ENCODE data around the gene SNAP29.
"Not testable (repeated sequence)": the region's sequence is repeated elsewhere in the genome, so short reads cannot be mapped to it uniquely, and the experiment has no call there.

The SNAP29 gene

DNA sequence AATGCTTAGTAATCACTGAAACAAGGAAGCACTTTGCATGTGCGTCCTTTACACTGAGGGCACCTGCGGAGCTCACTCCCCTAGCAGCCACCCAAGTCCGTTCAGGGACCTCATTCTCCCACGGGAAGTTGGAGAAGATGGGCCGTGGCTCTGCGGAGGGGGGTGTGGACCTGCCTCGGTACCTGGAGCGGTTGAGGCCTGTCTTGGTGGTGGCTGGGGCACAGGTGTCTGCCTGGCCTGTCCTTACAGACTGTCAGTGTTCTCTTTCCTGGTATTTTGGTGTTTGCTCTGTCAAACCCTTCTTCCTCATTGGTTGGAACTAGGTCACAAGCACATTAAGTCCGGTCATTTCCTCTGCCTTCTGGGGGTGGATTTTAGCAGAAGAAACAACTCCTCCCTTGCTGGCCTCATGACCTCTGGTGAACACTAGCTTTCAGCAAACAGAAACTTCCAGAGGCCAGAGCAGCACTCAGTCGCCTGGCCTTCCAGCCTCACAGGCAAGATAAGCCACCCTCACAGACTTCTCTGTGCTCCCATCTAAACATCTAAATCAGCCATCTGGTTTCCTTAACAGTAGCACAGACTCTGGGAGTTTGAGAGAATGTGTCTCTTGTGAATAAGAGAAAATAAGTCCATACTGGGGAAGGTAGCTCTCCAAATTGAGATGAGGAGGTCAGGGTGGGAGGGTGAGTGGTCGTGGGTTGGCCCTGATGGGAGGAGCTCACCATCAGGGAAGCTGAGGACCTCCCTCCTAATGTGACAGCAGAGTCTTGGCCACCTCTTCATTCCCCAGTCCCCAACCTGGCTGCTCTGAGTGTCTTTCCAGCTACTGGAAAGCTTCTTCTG, 8.6 kb downstream of the SNAP29 start:
- DNase-seq, result no peak

DNA sequence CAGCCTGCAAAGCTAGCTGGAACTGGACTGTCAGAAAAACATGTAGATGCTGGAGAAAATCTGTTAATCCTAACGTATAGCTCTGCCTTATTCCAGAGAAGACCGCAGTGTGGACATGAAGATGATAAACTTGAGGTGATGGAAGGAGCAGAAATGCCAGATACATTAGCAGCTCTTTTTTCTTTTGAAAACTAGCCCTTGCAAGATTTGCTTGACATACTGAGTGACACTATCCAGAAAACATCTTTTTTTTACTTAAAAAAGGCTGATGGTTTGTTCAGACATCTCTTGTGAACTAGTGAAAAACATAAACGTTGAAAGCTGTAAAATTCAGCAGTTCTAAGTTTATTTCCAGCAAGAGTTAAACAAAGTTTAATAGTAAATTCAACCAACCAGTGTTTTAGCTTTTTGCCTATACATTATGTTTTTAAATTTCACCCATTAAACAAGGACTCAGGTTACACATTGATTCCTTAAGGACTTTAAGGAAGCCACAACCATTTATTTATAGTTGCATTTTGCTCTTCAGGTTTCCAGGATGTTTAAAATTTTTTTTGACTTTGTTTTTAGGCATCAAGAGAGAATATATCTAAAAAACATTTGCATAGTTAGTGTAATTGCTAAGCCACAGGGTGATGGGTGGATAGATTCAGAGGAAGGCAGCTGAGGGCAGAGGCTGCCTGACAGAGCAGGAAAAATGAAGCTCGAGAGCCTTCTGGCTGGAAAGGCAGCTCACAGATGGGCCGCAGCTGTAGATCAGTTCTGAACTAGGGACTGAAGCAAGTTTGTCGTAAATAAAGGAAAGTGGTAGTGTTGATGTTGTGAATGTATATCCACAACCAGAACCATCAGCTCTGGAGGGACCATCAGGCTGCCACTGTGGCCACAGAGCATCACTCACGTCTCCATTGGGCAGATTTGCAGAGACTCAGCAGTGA, 9.5 kb downstream of the SNAP29 start:
- no peak for DNase-seq

DNA sequence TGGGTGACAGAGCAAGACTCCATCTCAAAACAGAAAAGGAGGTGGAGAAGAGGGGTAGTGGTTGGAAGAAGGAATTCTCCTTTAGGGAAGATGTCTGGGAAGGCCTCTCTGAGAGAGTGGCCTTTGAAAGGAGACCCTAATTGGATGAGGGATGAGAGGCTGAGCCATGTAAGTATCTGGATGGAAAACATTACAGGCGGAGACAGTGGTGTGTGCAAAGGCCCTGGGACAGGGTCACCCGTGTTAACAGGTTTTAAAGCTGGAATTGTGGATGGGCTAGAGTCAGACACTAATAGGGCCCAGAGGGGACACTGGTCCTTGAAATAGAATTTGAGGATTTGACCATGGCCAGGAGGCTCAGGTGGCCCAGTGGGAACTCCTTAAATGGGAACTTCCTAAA, 10.4 kb downstream of the SNAP29 start:
- no peak for DNase-seq

DNA sequence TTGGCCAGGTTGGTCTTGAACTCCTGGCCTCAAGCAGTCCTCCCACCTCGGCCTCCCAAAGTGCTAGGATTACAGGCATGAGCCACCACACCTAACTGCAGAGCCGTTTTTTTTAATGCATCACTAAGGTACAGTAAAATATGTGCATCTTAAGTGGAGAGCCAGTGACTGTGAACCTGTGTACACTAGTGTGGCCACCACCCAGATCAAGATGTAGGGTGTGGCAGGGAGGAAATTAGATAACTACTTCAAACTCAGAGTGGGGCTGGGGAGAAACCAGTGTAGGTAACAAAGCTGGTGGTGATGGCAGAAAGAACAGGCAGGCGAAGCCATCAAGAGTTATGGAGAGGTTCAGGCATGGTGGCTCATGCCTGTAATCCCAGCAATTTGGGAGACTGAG, 14.4 kb downstream of the SNAP29 start:
- no peak for DNase-seq

DNA sequence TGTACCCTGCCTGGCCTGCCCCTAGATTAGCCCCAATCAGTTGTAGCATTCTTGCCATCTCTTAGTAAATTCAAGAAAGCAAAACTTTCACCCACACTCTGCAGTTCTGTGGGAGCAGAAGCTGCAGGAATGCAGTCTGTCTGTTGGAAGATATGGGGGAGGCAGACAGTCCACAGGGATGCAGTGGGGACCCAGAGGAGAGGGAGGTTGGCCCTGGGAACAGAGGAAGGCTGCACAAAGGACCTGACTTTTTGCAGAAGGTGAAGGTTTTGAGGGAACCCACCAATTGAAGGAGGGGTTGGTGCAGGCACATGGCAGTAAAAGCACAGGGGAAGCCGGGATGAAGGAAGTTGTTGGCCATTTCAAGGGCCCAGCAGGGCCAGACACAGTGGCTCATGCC, 16.5 kb downstream of the SNAP29 start:
- DNase-seq, result no peak

DNA sequence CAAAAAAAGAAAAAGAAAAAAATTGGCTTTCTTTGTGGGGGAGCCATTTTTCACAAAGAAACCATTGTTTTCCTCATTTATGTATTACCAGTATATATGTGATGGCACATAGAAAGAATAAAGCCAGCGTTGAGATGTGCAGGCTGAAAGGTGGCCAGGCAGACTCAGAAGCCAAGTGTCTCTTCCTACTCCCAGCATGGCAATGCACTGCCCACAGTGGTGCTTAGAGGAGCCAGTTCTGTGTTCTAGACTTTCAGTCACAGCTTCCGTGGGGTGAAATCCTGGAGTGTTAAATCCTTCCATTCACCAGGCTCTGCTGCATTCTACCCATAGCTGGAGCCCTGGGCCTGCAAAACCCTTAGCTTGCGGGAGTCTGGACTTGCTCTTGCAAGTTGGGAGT, 18.9 kb downstream of the SNAP29 start:
- no peak for DNase-seq

DNA sequence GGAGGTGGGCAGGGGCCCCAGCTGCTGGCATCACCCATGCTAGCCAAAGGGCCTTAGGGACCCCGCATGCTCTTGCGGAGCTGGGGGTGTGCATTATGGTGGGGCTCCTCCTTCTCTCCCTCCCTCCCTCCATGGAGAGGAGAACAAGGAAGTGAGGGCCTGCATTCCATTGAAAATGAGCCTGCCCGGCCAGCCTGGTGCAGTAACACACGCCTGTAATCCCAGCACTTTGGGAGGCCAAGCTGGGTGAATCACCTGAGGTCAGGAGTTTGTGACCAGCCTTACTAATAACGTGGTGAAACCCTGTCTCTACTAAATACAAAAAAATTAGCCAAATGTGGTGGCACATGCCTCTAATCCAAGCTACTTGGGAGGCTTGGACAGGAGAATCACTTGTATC, 22.4 kb downstream of the SNAP29 start:
- no peak for DNase-seq

DNA sequence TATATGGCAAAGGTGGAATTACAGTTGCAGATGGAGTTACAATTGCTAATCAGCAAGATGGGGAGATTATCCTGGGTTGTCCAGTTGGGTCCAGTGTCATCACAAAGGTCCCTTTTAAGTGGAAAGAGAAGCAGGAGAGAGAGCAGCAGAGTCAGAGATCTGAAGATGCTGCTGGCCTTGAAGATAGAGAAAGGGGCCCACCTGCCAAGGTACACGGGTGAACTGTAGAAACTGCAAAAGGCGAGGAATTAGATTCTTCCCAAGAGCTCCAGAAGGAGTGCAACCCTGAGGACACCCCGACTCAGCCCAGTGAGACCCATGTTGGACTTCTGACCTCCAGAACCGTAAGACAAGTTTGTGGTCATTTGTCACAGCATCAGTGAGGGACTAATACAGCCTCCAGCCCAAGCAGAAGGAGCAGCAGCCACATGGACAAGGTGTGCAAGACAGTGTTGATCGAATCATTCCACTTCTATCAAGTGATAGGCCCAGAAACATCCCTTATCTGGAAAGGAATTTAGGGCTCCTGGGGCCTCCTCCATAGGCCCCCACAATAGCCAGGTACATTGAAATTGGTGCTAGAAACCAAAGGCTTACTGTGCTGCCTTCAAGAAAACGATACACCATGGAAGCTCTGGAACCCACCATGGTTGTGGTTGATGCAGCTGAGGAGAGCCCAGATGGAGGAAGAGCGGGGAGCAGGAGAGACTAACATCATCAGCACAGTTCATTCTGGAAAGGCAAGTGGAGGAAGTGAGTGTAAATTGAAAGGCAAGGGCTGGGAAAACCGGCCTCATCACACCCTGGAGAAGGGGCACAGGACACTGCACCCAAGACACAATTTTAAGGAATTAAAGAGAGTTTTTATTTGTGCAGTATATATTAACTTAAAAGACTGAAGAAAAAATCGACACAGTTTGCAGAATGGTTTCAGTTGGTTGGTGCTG, 23.3 kb downstream of the SNAP29 start:
- DNase-seq, result no peak

DNA sequence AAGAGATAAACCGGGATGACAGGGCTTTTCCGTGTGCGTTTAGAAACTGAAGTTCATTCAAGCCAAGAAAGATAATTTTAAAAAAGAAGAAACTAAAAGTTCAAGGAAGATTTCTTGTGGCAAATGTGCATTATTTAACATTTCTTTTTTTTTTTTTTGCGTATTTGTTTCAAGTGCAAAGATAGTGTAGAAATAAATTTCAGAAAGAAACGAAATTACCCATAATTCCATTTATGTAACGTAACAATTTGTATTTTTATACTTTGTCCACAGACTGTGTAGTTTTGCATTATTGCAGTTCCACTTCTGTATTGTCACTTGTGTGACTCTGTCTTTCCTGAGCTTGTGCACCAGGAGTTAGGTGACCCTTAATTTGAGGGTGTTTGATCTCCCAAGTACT, 24.0 kb downstream of the SNAP29 start:
- DNase-seq, result no peak

DNA sequence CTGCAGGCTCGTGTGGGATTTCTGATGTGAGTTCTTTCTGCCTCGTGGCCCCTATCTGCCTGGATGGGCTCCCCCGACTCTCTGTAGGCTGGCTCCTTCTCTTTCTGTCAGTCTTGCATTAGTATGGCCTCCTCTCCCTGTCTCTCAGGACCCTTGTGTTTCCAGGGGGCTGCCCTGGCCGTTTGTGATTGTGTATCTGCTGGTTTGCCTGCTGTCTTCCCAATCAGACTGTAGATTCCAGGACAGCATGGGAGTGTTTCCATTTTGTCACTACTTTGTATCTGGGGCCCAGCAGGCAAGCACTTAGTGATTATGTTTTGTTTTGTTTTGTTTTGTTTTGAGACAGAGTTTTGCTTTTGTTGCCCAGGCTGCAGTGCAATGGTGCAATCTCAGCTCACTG, 25.6 kb downstream of the SNAP29 start:
- no peak for DNase-seq

DNA sequence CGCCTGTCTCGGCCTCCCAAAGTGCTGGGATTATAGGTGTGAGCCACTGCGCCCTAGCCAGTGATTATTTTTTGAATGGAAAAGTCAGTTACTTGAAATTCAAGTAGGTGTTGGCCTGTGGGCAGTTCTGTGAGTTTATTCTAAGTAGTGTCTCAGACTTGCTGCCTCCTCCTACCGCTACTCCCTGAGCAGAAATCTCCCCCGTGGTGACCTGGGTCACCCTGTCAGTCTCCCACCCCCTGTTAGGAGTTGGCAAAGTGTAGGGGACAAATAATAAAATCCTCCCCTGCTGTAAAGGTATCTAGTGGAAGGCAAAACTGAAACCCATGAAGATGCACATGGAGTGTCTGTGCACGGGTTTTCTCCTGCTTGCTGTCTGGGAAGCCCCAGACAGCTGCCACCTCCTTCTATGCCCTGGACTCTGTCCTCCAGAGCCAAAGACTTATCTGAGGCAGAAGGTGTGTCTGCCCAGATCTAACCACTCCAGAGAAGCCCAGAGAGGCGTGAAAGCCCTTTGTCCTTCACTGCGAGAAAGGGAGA, 26.3 kb downstream of the SNAP29 start:
- no peak for DNase-seq

DNA sequence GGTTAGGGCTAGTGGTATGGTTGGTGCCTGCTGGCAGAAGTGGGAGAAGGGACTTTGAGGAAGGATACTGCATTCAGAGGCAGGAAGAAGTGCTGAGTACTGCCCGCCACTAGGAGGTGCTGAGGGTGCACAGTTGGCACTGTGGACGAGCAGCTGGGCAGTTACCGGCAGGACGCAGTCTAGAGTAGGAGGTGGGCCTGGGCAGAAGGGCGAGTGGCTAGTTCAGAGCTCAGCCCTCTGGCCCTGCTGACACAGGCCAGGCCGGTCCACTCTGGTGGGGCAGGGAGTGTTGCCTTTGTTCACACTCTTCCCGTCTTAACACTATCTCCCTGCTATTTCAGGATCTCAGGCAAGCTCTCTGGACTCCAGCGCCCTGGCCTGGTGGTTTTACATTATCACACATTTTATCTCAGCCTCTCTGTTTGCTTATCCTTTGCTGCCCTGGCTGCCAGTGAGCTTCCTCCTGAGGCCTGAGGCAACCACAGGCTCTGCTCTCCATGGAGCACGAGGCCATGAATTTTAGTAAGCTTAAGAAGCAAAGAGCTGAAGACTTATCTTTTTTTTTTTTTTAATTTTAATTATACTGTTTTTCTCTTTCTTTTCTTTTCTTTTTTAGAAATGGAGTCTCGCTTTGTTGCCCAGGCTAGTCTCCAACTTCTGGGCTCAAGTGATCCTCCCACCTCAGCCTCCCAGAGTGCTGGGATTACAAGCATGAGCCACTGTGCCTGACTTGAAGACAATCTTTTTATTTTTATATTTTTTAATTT, 26.9 kb downstream of the SNAP29 start:
- no peak for DNase-seq

DNA sequence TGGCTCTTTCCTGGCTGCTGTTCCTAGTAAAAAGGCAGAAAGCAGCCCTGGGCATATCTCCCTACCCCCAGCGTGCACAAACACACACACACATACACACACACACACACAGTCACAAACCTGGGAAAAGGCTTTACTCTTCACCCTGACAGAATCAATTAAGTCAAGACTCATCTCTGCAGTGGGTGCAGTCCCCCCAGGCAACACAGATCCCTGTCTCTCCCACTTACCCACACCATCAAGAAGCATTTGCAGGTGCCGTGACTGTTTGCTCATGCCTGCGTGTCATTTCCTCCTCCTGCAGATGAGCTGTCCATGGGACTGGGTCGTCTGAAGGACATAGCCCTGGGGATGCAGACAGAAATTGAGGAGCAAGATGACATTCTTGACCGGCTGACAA, 28.6 kb downstream of the SNAP29 start:
- DNase-seq, result no peak

DNA sequence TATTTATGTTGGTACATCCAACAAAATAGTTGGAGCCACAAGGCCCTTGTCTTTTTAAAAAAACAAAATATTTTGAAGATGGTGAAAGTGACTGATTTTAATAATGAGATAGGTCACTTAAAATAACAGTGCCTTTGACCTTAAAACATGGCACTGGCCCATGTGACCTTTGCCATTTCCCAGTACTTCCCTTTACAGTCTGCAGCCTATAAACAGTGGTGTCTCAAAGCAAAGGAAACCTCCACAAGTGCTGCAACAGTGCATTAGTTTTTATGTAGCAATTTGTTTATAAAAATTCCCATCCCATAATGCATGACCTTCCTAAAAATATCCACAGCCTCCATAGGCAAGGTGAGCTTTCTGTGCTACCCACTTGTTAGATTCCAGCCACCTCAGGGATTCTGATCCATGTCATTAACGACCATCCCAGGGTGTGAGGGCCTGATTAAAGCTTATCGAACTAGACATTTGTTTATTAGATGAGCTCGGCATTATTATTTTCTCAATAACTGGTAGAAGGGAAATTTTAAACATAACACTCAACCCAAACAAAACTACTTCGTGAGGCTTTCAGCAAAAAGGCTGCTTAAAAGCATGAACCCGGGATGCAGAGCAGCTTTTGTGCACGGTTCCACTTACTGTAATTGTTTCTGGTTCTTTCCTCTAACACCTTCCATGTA, 30.4 kb downstream of the SNAP29 start:
- no peak for DNase-seq

DNA sequence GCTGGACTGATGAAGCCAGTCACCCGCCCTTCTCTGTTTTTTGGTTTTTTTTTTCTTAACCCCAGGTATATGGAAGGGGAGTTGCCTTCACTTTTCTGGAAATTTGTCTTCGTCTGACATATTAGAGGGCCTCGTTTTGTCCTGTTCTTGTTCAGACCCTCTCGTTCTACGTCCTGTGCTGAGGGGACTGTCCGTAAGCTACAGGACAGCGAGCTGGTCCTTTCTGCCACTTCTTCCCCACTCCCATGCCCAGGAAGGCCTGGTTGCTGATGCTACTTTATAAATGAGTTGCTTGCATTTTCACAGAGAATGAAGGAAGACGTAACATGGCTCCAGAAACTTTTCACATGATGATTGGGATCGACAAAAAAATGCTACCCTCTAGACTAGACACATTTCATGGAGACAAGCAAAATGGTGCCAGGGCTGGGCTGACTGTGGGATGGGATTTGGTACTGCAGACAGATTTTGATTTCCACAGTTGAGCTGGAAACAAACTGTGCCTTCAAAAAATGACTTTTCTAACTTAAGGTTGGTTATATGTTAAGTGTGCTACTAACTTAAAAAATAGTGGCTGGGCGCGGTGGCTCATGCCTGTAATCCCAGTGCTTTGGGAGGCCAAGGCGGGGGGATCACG, 31.2 kb downstream of the SNAP29 start:
- no peak for DNase-seq

DNA sequence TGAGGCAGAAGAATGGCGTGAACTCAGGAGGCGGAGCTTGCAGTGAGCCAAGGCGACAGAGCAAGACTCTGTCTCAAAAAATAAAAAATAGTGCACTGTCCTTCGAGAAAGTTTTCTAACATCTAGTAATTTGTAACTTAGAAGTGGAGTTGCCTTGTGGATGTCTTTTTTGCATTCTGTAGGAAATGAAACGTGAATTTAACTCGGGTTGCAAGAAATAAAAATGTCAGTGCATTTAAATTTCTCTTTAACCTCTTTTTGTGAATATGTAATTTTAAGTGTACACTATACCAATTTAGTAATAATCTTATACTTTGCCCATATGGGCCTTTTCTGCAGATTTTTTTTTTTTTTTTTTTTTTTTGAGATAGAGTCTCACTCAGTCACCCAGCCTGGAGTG, 32.2 kb downstream of the SNAP29 start:
- no peak for DNase-seq

DNA sequence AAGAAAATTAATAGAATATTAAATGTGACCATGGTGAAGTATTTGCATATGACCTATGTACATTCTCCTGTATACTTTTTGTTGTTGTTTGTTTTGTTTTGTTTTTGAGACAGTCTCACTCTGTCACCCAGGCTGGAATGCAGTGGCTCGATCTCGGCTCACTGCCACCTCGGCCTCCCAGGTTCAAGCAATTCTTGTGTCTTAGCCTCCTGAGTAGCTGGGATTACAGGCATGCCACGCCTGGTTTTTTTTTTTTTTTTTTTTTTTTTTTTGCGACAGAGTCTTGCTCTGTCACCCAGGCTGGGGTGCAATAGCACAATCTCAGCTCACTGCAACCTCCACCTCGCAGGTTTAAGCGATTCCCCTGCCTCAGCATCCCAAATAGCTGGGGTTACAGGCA, 38.9 kb downstream of the SNAP29 start:
- not testable (repeated sequence) for DNase-seq

DNA sequence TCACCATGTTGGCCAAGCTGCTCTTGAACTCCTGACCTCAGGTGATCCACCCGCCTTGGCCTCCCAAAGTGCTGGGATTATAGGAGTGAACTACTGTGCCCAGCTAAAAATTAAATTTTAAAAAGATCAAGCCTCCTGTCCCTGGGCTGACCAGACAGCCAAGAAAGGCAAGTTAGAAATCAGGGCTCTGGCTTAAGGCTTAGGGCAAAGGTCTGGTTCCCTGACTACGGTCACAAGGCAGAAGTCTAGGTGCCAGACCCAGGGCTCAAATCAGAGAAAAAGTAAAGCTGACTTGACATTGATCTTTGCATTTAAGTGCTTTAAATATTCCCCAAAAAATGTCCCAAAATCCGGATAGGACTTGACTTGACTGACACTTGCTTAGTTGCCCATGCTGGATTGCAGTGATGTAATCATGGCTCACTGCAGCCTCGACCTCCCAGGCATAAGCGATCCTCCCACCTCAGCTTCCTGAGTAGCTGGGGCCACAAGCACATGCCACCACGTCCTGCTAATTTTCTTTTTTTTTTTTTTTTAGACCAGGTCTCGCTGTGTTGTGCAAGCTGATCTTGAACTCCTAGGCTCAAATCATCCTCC, 41.1 kb downstream of the SNAP29 start:
- DNase-seq, result no peak

DNA sequence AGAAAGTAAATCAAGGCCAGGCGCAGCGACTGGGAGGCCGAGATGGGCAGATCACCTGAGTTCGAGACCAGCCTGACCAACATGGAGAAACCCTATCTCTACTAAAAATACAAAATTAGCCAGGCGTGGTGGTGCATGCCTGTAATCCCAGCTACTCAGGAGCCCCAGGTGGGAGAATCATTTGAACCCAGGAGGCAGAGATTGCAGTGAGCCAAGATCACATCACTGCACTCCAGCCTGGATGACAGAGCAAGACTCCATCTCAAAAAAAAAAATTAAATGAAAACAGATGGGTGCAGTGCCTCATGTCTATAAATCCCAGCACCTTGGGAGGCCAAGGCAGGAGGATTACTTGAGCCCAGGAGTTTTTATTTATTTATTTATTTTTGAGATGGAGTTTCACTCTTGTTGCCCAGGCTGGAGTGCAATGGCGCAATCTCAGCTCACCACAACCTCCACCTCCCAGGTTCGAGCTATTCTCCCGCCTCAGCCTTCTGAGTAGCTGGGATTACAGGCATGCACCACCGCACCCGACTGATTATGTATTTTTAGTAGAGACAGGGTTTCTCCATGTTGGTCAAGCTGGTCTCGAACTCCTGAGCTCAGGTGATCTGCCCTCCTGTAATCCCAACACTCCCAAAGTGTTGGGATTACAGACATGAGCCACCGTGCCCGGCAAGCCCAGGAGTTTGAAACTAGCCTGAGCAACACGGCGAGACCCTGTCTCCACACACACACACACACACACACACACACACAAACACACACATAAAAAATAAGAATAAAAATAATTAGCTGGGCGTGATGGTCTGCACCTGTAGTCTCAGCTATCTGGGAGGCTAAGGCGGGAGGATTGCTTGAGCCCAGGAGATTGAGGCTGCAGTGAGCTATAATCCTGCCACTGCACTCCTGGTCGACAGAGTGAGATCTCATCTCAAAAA, 42.6 kb downstream of the SNAP29 start:
- not testable (repeated sequence) for DNase-seq
